Measurements from ENCODE around the gene ABCA10.

DNA sequence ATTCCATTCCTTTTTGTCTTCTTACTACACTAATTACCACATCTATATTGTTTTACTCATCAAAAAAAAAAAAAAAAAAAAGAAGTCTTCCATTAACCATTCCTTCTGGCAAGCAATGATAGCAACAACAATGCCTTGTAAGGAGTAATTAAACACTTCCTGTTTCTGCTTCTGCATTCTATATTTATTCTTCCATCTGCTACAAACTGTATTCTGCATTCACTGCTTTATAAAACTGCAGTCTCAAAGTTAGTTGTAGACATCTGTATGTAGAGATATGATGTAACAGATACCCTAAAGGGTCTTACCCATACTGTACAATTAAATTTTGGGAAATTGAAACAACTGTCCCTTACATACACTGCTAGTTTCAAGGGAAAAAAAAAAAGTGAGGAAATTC lies 58.2 kb downstream of the ABCA10 start:
- TF ChIP-seq, protein P1, sequence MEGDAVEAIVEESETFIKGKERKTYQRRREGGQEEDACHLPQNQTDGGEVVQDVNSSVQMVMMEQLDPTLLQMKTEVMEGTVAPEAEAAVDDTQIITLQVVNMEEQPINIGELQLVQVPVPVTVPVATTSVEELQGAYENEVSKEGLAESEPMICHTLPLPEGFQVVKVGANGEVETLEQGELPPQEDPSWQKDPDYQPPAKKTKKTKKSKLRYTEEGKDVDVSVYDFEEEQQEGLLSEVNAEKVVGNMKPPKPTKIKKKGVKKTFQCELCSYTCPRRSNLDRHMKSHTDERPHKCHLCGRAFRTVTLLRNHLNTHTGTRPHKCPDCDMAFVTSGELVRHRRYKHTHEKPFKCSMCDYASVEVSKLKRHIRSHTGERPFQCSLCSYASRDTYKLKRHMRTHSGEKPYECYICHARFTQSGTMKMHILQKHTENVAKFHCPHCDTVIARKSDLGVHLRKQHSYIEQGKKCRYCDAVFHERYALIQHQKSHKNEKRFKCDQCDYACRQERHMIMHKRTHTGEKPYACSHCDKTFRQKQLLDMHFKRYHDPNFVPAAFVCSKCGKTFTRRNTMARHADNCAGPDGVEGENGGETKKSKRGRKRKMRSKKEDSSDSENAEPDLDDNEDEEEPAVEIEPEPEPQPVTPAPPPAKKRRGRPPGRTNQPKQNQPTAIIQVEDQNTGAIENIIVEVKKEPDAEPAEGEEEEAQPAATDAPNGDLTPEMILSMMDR (IDR thresholded peaks at IDR 0.05) = no peak
- TF ChIP-seq ZFX (IDR thresholded peaks at IDR 0.05; ENCODE audit: borderline replicate concordance) = no peak

Data from 22Rv1 (cell line).